K562 (cell line): ENCODE results near the gene SH3BP2. TPM values are rescaled to one million over a fixed set of nuclear protein-coding genes. Genes with fewer than 3 reads are reported as not detected.

Experiments
- BHLHE40 ChIP-seq: IDR thresholded peaks from 2 replicates; pipeline ENCODE4 v1.6.1; 2011; ENCODE audit warnings: low read length, improper control_type of control experiment
- CXXC5 ChIP-seq: fragments of 250-450 bp; sonication (Bioruptor Pico); IDR thresholded peaks from 2 replicates; pipeline ENCODE4 v1.8.0; 2022; ENCODE audit warnings: inconsistent platforms, mild to moderate bottlenecking, moderate library complexity
- E2F3 ChIP-seq: fragments of 250-450 bp; sonication (Bioruptor Pico); IDR thresholded peaks from 2 replicates; pipeline ENCODE4 v1.4.0; 2020; ENCODE audit warnings: mild to moderate bottlenecking
- L3MBTL2 ChIP-seq: fragments of 450-650 bp; IDR thresholded peaks from 2 replicates; pipeline ENCODE4 v1.6.1; 2016; ENCODE audit warnings: mild to moderate bottlenecking, moderate library complexity
- PCBP1 ChIP-seq: fragments of 200-400 bp; formaldehyde crosslinking; IDR thresholded peaks from 2 replicates; pipeline ENCODE4 v1.6.1; 2018; ENCODE audit warnings: mild to moderate bottlenecking, low read depth, low read length; ENCODE audit not compliant: poor library complexity, severe bottlenecking
- PHF8 ChIP-seq: fragments of 200-600 bp; sonication (generic); IDR thresholded peaks from 2 replicates; pipeline ENCODE4 v1.6.1; 2012; ENCODE audit warnings: mixed run types, mild to moderate bottlenecking, inconsistent platforms, low read length, moderate library complexity, borderline replicate concordance
- POLR2A ChIP-seq: fragments of 450-650 bp; conservative IDR thresholded peaks from 2 replicates; pipeline ENCODE4 v1.6.1; 2016
- POLR3A ChIP-seq: IDR thresholded peaks from 2 replicates; pipeline ENCODE4 v1.6.1; 2011; ENCODE audit warnings: borderline replicate concordance, mild to moderate bottlenecking, moderate library complexity; ENCODE audit not compliant: insufficient read length, insufficient read depth; ENCODE audit errors: extremely low read depth
- XRCC5 ChIP-seq: fragments of 200-400 bp; formaldehyde crosslinking; IDR thresholded peaks from 2 replicates; pipeline ENCODE4 v1.6.1; 2017; ENCODE audit warnings: low read depth, mild to moderate bottlenecking, low read length
- ZKSCAN1 ChIP-seq: fragments of 150-350 bp; IDR thresholded peaks from 2 replicates; pipeline ENCODE4 v1.6.1; 2016; ENCODE audit warnings: low read depth, low read length
- polyA plus RNA-seq, 8 experiments: library from polyadenylated mRNA; depleted of rRNA in 4 of 8; stranded (reverse) in 5 of 8; unstranded in 3 of 8; fragments of >200 nt; fragmentation: Nextera tagmentation in 2 of 8; fragmentation: Illumina TruSeq in 1 of 8; extraction: Ambion mirVana in 2 of 8; extraction: Trizol in 1 of 8; gene quantifications; 2 replicates each; pipeline versions ENCODE4 v1.2.1 to v1.2.3, GENCODE V29; 2011 to 2014; ENCODE audit warnings: inconsistent platforms in 1 of 8, missing spikeins in 1 of 8
- total RNA-seq, 7 experiments: library from RNA; depleted of rRNA in 6 of 7; stranded (reverse); fragments of >200 nt in 6 of 7; fragmentation: Illumina TruSeq in 2 of 7; extraction: Trizol in 2 of 7; gene quantifications; 2 replicates each; pipeline versions ENCODE4 v1.2.1 to v1.2.3, GENCODE V29; 2011 to 2021; ENCODE audit warnings: low replicate concordance in 1 of 7
- TF ChIP-seq, protein P1 (sequence below): fragments of 450-650 bp; IDR thresholded peaks from 2 replicates; pipeline ENCODE4 v1.6.1; 2016; ENCODE audit warnings: mild to moderate bottlenecking, moderate library complexity
- TF ChIP-seq, protein P2 (sequence below), 2 experiments: IDR thresholded peaks; 2 replicates each; pipeline ENCODE4 v1.6.1; 2012; ENCODE audit warnings: improper control_type of control experiment in 2 of 2, low read depth in 2 of 2, low read length in 2 of 2, borderline replicate concordance in 1 of 2

SH3BP2 gene
- total and polyA plus RNA-seq, 9 of the 15 experiments (the other 6 are each of a cell fraction or from before 2014, with no cell fraction given): 0.34 to 16.0 (median 5.1) TPM

DNA sequence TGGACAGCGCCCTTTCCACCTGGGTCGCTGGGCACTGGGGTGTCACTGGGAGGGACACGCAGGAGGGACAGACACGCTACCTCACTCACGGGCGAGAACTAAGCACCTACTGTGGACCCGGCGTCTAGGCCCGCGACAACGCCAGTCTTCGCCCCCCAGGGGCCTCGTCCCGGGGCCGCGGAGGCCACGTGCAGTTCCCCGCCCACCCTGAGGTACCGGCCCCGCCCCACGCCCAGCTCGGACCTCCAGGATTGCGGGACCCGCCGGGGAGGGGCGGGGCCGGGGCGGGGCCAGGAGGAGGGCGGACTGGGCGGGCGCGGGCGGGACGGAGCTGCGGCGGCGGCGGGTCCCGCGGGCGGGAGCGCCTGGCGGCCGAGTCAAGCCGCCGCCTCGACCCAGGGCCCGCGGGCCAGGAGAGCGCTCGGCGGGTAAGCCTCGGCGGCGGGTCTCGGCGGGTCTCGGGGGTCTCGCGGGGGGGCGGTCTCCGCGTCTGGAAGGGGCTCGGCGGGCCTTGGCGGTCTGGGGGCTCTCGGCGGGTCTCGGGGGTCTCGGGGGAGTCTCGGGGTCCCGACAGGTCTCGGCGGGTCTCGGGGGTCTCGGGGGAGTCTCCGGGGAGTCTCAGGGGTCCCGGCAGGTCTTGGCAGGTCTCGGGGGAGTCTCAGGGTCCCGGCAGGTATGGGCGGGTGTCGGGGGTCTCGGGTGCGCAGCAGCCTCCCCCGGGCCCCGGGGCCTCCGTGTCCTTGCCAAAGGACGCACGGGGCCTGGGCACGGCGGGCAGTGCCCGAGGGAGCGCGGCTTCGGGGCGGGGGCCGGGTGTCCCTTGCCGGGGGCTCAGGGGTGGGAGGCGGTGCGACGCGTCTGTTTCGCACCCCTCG, at the start of gene SH3BP2 (continued):
- TF ChIP-seq, protein P1, sequence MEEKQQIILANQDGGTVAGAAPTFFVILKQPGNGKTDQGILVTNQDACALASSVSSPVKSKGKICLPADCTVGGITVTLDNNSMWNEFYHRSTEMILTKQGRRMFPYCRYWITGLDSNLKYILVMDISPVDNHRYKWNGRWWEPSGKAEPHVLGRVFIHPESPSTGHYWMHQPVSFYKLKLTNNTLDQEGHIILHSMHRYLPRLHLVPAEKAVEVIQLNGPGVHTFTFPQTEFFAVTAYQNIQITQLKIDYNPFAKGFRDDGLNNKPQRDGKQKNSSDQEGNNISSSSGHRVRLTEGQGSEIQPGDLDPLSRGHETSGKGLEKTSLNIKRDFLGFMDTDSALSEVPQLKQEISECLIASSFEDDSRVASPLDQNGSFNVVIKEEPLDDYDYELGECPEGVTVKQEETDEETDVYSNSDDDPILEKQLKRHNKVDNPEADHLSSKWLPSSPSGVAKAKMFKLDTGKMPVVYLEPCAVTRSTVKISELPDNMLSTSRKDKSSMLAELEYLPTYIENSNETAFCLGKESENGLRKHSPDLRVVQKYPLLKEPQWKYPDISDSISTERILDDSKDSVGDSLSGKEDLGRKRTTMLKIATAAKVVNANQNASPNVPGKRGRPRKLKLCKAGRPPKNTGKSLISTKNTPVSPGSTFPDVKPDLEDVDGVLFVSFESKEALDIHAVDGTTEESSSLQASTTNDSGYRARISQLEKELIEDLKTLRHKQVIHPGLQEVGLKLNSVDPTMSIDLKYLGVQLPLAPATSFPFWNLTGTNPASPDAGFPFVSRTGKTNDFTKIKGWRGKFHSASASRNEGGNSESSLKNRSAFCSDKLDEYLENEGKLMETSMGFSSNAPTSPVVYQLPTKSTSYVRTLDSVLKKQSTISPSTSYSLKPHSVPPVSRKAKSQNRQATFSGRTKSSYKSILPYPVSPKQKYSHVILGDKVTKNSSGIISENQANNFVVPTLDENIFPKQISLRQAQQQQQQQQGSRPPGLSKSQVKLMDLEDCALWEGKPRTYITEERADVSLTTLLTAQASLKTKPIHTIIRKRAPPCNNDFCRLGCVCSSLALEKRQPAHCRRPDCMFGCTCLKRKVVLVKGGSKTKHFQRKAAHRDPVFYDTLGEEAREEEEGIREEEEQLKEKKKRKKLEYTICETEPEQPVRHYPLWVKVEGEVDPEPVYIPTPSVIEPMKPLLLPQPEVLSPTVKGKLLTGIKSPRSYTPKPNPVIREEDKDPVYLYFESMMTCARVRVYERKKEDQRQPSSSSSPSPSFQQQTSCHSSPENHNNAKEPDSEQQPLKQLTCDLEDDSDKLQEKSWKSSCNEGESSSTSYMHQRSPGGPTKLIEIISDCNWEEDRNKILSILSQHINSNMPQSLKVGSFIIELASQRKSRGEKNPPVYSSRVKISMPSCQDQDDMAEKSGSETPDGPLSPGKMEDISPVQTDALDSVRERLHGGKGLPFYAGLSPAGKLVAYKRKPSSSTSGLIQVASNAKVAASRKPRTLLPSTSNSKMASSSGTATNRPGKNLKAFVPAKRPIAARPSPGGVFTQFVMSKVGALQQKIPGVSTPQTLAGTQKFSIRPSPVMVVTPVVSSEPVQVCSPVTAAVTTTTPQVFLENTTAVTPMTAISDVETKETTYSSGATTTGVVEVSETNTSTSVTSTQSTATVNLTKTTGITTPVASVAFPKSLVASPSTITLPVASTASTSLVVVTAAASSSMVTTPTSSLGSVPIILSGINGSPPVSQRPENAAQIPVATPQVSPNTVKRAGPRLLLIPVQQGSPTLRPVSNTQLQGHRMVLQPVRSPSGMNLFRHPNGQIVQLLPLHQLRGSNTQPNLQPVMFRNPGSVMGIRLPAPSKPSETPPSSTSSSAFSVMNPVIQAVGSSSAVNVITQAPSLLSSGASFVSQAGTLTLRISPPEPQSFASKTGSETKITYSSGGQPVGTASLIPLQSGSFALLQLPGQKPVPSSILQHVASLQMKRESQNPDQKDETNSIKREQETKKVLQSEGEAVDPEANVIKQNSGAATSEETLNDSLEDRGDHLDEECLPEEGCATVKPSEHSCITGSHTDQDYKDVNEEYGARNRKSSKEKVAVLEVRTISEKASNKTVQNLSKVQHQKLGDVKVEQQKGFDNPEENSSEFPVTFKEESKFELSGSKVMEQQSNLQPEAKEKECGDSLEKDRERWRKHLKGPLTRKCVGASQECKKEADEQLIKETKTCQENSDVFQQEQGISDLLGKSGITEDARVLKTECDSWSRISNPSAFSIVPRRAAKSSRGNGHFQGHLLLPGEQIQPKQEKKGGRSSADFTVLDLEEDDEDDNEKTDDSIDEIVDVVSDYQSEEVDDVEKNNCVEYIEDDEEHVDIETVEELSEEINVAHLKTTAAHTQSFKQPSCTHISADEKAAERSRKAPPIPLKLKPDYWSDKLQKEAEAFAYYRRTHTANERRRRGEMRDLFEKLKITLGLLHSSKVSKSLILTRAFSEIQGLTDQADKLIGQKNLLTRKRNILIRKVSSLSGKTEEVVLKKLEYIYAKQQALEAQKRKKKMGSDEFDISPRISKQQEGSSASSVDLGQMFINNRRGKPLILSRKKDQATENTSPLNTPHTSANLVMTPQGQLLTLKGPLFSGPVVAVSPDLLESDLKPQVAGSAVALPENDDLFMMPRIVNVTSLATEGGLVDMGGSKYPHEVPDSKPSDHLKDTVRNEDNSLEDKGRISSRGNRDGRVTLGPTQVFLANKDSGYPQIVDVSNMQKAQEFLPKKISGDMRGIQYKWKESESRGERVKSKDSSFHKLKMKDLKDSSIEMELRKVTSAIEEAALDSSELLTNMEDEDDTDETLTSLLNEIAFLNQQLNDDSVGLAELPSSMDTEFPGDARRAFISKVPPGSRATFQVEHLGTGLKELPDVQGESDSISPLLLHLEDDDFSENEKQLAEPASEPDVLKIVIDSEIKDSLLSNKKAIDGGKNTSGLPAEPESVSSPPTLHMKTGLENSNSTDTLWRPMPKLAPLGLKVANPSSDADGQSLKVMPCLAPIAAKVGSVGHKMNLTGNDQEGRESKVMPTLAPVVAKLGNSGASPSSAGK: peak; percentile 91
- TF ChIP-seq BHLHE40: peak; percentile 69; the same call in 1 of the 2 replicates
- TF ChIP-seq POLR3A: no peak
- peak; percentile 30; the same call in 1 of the 2 replicates for TF ChIP-seq ZKSCAN1
- TF ChIP-seq XRCC5: no peak
- peak; percentile 92 for TF ChIP-seq L3MBTL2
- TF ChIP-seq, protein P2, sequence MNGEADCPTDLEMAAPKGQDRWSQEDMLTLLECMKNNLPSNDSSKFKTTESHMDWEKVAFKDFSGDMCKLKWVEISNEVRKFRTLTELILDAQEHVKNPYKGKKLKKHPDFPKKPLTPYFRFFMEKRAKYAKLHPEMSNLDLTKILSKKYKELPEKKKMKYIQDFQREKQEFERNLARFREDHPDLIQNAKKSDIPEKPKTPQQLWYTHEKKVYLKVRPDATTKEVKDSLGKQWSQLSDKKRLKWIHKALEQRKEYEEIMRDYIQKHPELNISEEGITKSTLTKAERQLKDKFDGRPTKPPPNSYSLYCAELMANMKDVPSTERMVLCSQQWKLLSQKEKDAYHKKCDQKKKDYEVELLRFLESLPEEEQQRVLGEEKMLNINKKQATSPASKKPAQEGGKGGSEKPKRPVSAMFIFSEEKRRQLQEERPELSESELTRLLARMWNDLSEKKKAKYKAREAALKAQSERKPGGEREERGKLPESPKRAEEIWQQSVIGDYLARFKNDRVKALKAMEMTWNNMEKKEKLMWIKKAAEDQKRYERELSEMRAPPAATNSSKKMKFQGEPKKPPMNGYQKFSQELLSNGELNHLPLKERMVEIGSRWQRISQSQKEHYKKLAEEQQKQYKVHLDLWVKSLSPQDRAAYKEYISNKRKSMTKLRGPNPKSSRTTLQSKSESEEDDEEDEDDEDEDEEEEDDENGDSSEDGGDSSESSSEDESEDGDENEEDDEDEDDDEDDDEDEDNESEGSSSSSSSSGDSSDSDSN (IDR thresholded peaks at IDR 0.05; ENCODE audit: borderline replicate concordance in 1 of 2, low read depth in 2 of 2, low read length in 2 of 2): 0 out of 4 replicates have a peak, but pooled peaks of 1 of the 2 experiments have one; percentile 14
- TF ChIP-seq PHF8: peak; percentile 43; the same call in 1 of the 2 replicates
- TF ChIP-seq POLR2A: no peak
- peak; percentile 63 for TF ChIP-seq PCBP1
- TF ChIP-seq E2F3: no peak
- TF ChIP-seq CXXC5 (CRISPR knock-in tag): peak; percentile 39; the same call in 1 of the 2 replicates
